ENCODE measurements around the gene HSP90AA1.

DNA sequence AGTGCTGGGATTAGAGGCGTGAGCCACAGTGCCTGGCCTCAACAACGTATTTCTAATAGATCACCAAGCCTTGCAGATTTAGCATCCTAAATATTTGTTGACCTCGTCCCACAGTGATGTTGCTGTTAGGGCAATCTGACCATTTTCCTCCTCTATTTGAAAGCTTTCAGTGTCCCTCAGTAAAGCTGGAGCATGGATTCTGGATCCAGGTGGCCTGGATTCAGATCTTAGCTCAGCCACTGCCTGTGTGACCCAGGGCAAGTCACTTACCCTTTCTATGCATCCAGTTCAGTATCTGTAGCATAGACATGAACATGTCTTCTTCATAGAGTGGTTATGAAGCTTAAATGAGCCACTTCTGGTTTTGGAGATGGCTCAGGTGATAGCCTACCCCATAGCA is 3.9 kb upstream of the HSP90AA1 start:
- TF ChIP-seq EZH2phosphoT487 (IDR thresholded peaks at IDR 0.05; ENCODE audit: insufficient read depth, low read depth) (no peak), EZH2 (IDR thresholded peaks at IDR 0.05; ENCODE audit: insufficient read depth, poor library complexity, severe bottlenecking) (no peak)

All from GM23248 (cell line).